Astrocyte (in vitro differentiated cells and primary cell): ENCODE measurements around the gene KCTD20. TPM values are rescaled to one million over a fixed set of nuclear protein-coding genes. Genes with fewer than 3 reads are reported as not detected.

Experiments used
- DNase-seq: peaks from one replicate; pipeline ENCODE4 v3.0.0-alpha.2; 2010; ENCODE audit warnings: low read depth
- FAIRE-seq: peaks from 2 replicates; lab custom pipeline; 2011; peaks lifted over from hg19 to GRCh38; lab: Jason Lieb, UNC
- H2AFZ ChIP-seq: 2 replicates; pipeline ENCODE4 v1.6.0; 2012; ENCODE audit warnings: low read depth, low read length, inconsistent platforms
- H3K27ac ChIP-seq: 2 replicates; pipeline ENCODE4 v1.5.1; 2011; ENCODE audit warnings: low read depth, low read length, inconsistent platforms
- H3K27me3 ChIP-seq: 2 replicates; pipeline ENCODE4 v1.6.0; 2011; ENCODE audit warnings: low read length, inconsistent platforms; ENCODE audit not compliant: insufficient read depth
- H3K36me3 ChIP-seq: 2 replicates; pipeline ENCODE4 v1.5.1; 2011; ENCODE audit warnings: low read length, inconsistent platforms; ENCODE audit not compliant: insufficient read depth
- H3K4me1 ChIP-seq: 2 replicates; pipeline ENCODE4 v1.5.1; 2011; ENCODE audit warnings: low read length, inconsistent platforms; ENCODE audit not compliant: insufficient read depth
- H3K4me2 ChIP-seq: 2 replicates; pipeline ENCODE4 v1.6.0; 2012; ENCODE audit warnings: low read length, inconsistent platforms
- H3K4me3 ChIP-seq: 2 replicates; pipeline ENCODE4 v1.5.1; 2011; ENCODE audit warnings: low read depth, mild to moderate bottlenecking, low read length, inconsistent platforms; ENCODE audit not compliant: insufficient read depth
- H3K79me2 ChIP-seq: 2 replicates; pipeline ENCODE4 v1.6.0; 2012; ENCODE audit warnings: mild to moderate bottlenecking, low read length, inconsistent platforms; ENCODE audit not compliant: insufficient read depth
- H3K9ac ChIP-seq: 2 replicates; pipeline ENCODE4 v1.6.0; 2012; ENCODE audit warnings: mild to moderate bottlenecking, low read length, inconsistent platforms
- H3K9me3 ChIP-seq: 2 replicates; pipeline ENCODE4 v1.5.1; 2012; ENCODE audit warnings: low read depth, mild to moderate bottlenecking, low read length, inconsistent platforms; ENCODE audit not compliant: insufficient read depth
- H4K20me1 ChIP-seq: 2 replicates; pipeline ENCODE4 v1.6.0; 2012; ENCODE audit warnings: low read length, inconsistent platforms; ENCODE audit not compliant: insufficient read depth
- H3K27ac Mint-ChIP-seq: one replicate; pipeline ENCODE4 v1.8.0; 2021; ENCODE audit warnings: mild to moderate bottlenecking, mixed read lengths; ENCODE audit not compliant: unreplicated experiment
- H3K27me3 Mint-ChIP-seq: one replicate; pipeline ENCODE4 v1.8.0; 2021; ENCODE audit warnings: low read depth, mixed read lengths; ENCODE audit not compliant: unreplicated experiment
- H3K36me3 Mint-ChIP-seq: one replicate; pipeline ENCODE4 v1.8.0; 2021; ENCODE audit warnings: low read depth, mixed read lengths; ENCODE audit not compliant: unreplicated experiment
- H3K4me1 Mint-ChIP-seq: one replicate; pipeline ENCODE4 v1.8.0; 2021; ENCODE audit warnings: low read depth, mixed read lengths; ENCODE audit not compliant: unreplicated experiment
- H3K4me3 Mint-ChIP-seq: one replicate; pipeline ENCODE4 v1.8.0; 2021; ENCODE audit warnings: mild to moderate bottlenecking, moderate library complexity, mixed read lengths; ENCODE audit not compliant: unreplicated experiment
- H3K9me3 Mint-ChIP-seq: one replicate; pipeline ENCODE4 v1.8.0; 2021; ENCODE audit warnings: mild to moderate bottlenecking, mixed read lengths; ENCODE audit not compliant: unreplicated experiment
- CTCF ChIP-seq: IDR thresholded peaks from 2 replicates; pipeline ENCODE4 v1.5.1; 2011; ENCODE audit warnings: low read depth, mild to moderate bottlenecking, inconsistent platforms, low read length, moderate library complexity; ENCODE audit not compliant: insufficient read depth
- EZH2 ChIP-seq: IDR thresholded peaks from 2 replicates; pipeline ENCODE4 v1.6.1; 2012; ENCODE audit warnings: mild to moderate bottlenecking, low read length, inconsistent platforms; ENCODE audit not compliant: insufficient read depth
- total RNA-seq: library from RNA; stranded (reverse); gene quantifications from 2 replicates; pipeline ENCODE4 v1.2.1, GENCODE V29; 2021

KCTD20 gene
- total RNA-seq, 1 donor from 2014 or later, result 56.7 TPM

GRCh38 chr6:36495086-36495485 lies 52.3 kb downstream of the KCTD20 start:
- Histone ChIP-seq H3K9me3 (no peaks in the 10 kb centered on the region), H3K27me3 (no peaks in the 10 kb centered on the region), H3K27ac (no peak overlapping the region), H4K20me1 (peaks cover 20% of the 10 kb centered on the region), H3K4me1 (no peaks in the 10 kb centered on the region), H3K79me2 (no peaks in the 10 kb centered on the region), H3K4me3 (no peak overlapping the region), H3K36me3 (peaks cover 40% of the 10 kb centered on the region), H3K9ac (no peak overlapping the region), H3K4me2 (no peak overlapping the region), H2AFZ (no peak overlapping the region)
- Mint-ChIP-seq H3K4me3 (no peak overlapping the region), H3K36me3 (peaks cover 27% of the 10 kb centered on the region), H3K27me3 (no peaks in the 10 kb centered on the region), H3K9me3 (no peaks in the 10 kb centered on the region), H3K27ac (no peak overlapping the region), H3K4me1 (peaks cover 8% of the 10 kb centered on the region)
- FAIRE-seq (no peak), DNase-seq (no peak)
- TF ChIP-seq EZH2, result no peak
- TF ChIP-seq CTCF, result no peak

GRCh38 chr6:36499918-36500317 lies 57.1 kb downstream of the KCTD20 start:
- TF ChIP-seq EZH2 (no peak), CTCF (no peak)
- Mint-ChIP-seq H3K9me3 (no peaks in the 10 kb centered on the region), H3K4me1 (no peaks in the 10 kb centered on the region), H3K27me3 (no peaks in the 10 kb centered on the region), H3K36me3 (peaks cover 22% of the 10 kb centered on the region), H3K27ac (no peak overlapping the region), H3K4me3 (no peak overlapping the region)
- H3K27ac ChIP-seq, result no peak overlapping the region
- no peaks in the 10 kb centered on the region for H3K9me3 ChIP-seq
- no peaks in the 10 kb centered on the region for H3K4me1 ChIP-seq
- H3K4me2 ChIP-seq, result no peak overlapping the region
- no peak overlapping the region for H3K9ac ChIP-seq
- H4K20me1 ChIP-seq, result peaks cover under 1% of the 10 kb centered on the region
- H3K4me3 ChIP-seq, result no peak overlapping the region
- peaks cover 30% of the 10 kb centered on the region for H3K36me3 ChIP-seq
- H3K27me3 ChIP-seq, result no peaks in the 10 kb centered on the region
- no peak for FAIRE-seq
- DNase-seq, result peak; percentile 20
- H2AFZ ChIP-seq, result no peak overlapping the region
- no peaks in the 10 kb centered on the region for H3K79me2 ChIP-seq

- peaks cover 13% of the 10 kb centered on the region for H3K36me3 Mint-ChIP-seq
- Histone ChIP-seq H2AFZ (no peak overlapping the region), H3K9ac (no peak overlapping the region), H3K4me3 (no peak overlapping the region), H3K27me3 (no peaks in the 10 kb centered on the region), H3K4me1 (no peaks in the 10 kb centered on the region), H3K27ac (no peak overlapping the region), H3K36me3 (peaks cover 26% of the 10 kb centered on the region), H3K79me2 (no peaks in the 10 kb centered on the region), H3K4me2 (no peak overlapping the region), H3K9me3 (no peaks in the 10 kb centered on the region), H4K20me1 (no peaks in the 10 kb centered on the region)
- FAIRE-seq, result no peak
- H3K9me3 Mint-ChIP-seq, result no peaks in the 10 kb centered on the region
- no peak overlapping the region for H3K4me3 Mint-ChIP-seq
- H3K27ac Mint-ChIP-seq, result no peak overlapping the region
- peak; percentile 48 for DNase-seq
- no peaks in the 10 kb centered on the region for H3K27me3 Mint-ChIP-seq
- peaks cover 1% of the 10 kb centered on the region for H3K4me1 Mint-ChIP-seq
- TF ChIP-seq CTCF (no peak), EZH2 (no peak)
These were observed 58.9 kb downstream of the KCTD20 start for GRCh38 chr6:36501686-36502085.
